ENCODE data around the gene SRSF5.
"Not testable (repeated sequence)": the region's sequence is repeated elsewhere in the genome, so short reads cannot be mapped to it uniquely, and the experiment has no call there.

SRSF5 gene

GRCh38 chr14:69811868-69812252, 44.9 kb downstream of the SRSF5 start:
- H3K4me1 ChIP-seq (ENCODE audit: low read length): no peaks in the 10 kb centered on the region

GRCh38 chr14:69812711-69813110, 45.8 kb downstream of the SRSF5 start:
- H4K20me1 ChIP-seq (ENCODE audit: insufficient read depth, low read length): no peaks in the 10 kb centered on the region
- no peak overlapping the region for H3K4me3 ChIP-seq (ENCODE audit: low read length)
- H3K36me3 ChIP-seq (replicated peaks; ENCODE audit: low read depth, low read length): no peaks in the 10 kb centered on the region
- H3K4me2 ChIP-seq (ENCODE audit: low read length): no peak overlapping the region
- peaks cover 40% of the 10 kb centered on the region for H3K27me3 ChIP-seq (ENCODE audit: low read depth, low read length)
- H3K9me3 ChIP-seq (ENCODE audit: insufficient read depth, low read length): no peaks in the 10 kb centered on the region
- no peak for TF ChIP-seq EZH2phosphoT487 (IDR thresholded peaks at IDR 0.05; ENCODE audit: low read depth)
- TF ChIP-seq CTCF (IDR thresholded peaks at IDR 0.05; ENCODE audit: low read depth, low read length): no peak
- no peaks in the 10 kb centered on the region for H3K4me1 ChIP-seq (ENCODE audit: low read length)
- H3K27ac ChIP-seq (ENCODE audit: low read length): no peak overlapping the region
- no peak overlapping the region for H2AFZ ChIP-seq (ENCODE audit: low read depth, low read length)
- H3K79me2 ChIP-seq (ENCODE audit: low read length): no peaks in the 10 kb centered on the region
- no peak overlapping the region for H3K9ac ChIP-seq (ENCODE audit: low read length)

More at GRCh38 chr14:69811868-69812252, 44.9 kb downstream of the SRSF5 start:
- peaks cover 36% of the 10 kb centered on the region for H3K27me3 ChIP-seq (ENCODE audit: low read depth, low read length)
- H3K9ac ChIP-seq (ENCODE audit: low read length): no peak overlapping the region
- H2AFZ ChIP-seq (ENCODE audit: low read depth, low read length): no peak overlapping the region
- no peak overlapping the region for H3K4me2 ChIP-seq (ENCODE audit: low read length)
- no peaks in the 10 kb centered on the region for H3K79me2 ChIP-seq (ENCODE audit: low read length)
- H3K36me3 ChIP-seq (replicated peaks; ENCODE audit: low read depth, low read length): no peaks in the 10 kb centered on the region
- H4K20me1 ChIP-seq (ENCODE audit: insufficient read depth, low read length): no peaks in the 10 kb centered on the region
- no peak overlapping the region for H3K4me3 ChIP-seq (ENCODE audit: low read length)
- no peak overlapping the region for H3K27ac ChIP-seq (ENCODE audit: low read length)
- TF ChIP-seq EZH2phosphoT487 (IDR thresholded peaks at IDR 0.05; ENCODE audit: low read depth): no peak
- TF ChIP-seq CTCF (IDR thresholded peaks at IDR 0.05; ENCODE audit: low read depth, low read length): no peak
- no peaks in the 10 kb centered on the region for H3K9me3 ChIP-seq (ENCODE audit: insufficient read depth, low read length)

- H3K27me3 ChIP-seq (ENCODE audit: low read depth, low read length): peaks cover 40% of the 10 kb centered on the region
- not testable (repeated sequence) for H3K4me3 ChIP-seq (ENCODE audit: low read length); H3K9ac ChIP-seq (ENCODE audit: low read length); H3K27ac ChIP-seq (ENCODE audit: low read length); H3K9me3 ChIP-seq (ENCODE audit: insufficient read depth, low read length); H3K36me3 ChIP-seq (replicated peaks; ENCODE audit: low read depth, low read length); H4K20me1 ChIP-seq (ENCODE audit: insufficient read depth, low read length); H2AFZ ChIP-seq (ENCODE audit: low read depth, low read length); H3K4me1 ChIP-seq (ENCODE audit: low read length); H3K4me2 ChIP-seq (ENCODE audit: low read length); H3K79me2 ChIP-seq (ENCODE audit: low read length)
Observed at GRCh38 chr14:69813346-69813745, 46.4 kb downstream of the SRSF5 start.

- peaks cover 40% of the 10 kb centered on the region for H3K27me3 ChIP-seq (ENCODE audit: low read depth, low read length)
- H3K4me1 ChIP-seq (ENCODE audit: low read length): no peaks in the 10 kb centered on the region
Observed at GRCh38 chr14:69814397-69814796, 47.5 kb downstream of the SRSF5 start.

More at GRCh38 chr14:69814397-69814796, 47.5 kb downstream of the SRSF5 start:
- H3K27ac ChIP-seq (ENCODE audit: low read length): no peak overlapping the region
- H3K79me2 ChIP-seq (ENCODE audit: low read length): no peaks in the 10 kb centered on the region
- no peaks in the 10 kb centered on the region for H4K20me1 ChIP-seq (ENCODE audit: insufficient read depth, low read length)
- H2AFZ ChIP-seq (ENCODE audit: low read depth, low read length): no peak overlapping the region
- TF ChIP-seq CTCF (IDR thresholded peaks at IDR 0.05; ENCODE audit: low read depth, low read length) (no peak), EZH2phosphoT487 (IDR thresholded peaks at IDR 0.05; ENCODE audit: low read depth) (no peak)
- H3K9me3 ChIP-seq (ENCODE audit: insufficient read depth, low read length): no peaks in the 10 kb centered on the region
- H3K9ac ChIP-seq (ENCODE audit: low read length): no peak overlapping the region
- no peak overlapping the region for H3K4me3 ChIP-seq (ENCODE audit: low read length)
- H3K36me3 ChIP-seq (replicated peaks; ENCODE audit: low read depth, low read length): no peaks in the 10 kb centered on the region
- H3K4me2 ChIP-seq (ENCODE audit: low read length): no peak overlapping the region
